ENCODE measurements around the gene NDUFAF2.
"Not testable (repeated sequence)": the region's sequence is repeated elsewhere in the genome, so short reads cannot be mapped to it uniquely, and the experiment has no call there.

NDUFAF2 gene

GRCh38 chr5:61182449-61182848 lies 237.4 kb downstream of the NDUFAF2 start:
- peak; percentile 37 for DNase-seq

GRCh38 chr5:61183538-61183937 lies 238.5 kb downstream of the NDUFAF2 start:
- DNase-seq, result no peak

GRCh38 chr5:61184708-61185107 lies 239.7 kb downstream of the NDUFAF2 start:
- peak; percentile 79 for DNase-seq

DNA sequence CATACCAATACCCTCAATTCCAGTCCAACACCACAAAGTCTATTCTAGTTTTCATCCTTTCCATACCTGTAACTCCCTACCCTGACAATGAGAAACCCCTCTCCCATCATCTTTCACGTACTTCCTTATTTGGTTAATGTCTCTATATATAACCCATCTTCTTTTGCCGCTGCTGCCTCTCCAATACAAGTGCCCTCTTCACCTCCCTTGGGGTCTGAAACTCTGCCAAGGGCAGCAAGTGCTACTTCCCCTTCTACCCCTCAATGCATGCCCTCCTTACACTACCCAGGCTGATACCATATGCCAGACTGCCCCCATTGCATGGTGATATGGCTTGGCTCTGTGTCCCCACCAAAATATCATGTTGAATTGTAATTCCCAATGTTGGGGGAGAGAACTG lies 241.6 kb downstream of the NDUFAF2 start:
- DNase-seq, result no peak

DNA sequence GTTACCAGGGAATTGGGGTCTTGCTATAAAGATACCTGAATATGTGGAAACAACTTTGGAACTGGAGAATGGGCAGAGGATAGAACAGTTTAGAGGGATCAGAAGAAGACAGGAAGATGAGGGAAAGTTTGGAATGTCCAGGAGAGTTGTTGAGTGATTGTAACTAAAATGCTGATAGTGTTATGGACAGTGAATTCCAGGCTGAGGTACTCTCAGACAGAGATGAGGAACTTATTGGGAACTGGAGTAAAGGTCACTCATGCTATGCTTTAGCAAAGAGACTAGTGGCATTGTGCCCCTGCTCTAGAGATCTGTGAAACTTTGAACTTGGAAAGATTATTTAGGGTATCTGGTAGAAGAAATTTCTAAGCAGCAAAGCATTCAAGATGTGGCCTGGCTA lies 242.3 kb downstream of the NDUFAF2 start:
- DNase-seq, result not testable (repeated sequence)

DNA sequence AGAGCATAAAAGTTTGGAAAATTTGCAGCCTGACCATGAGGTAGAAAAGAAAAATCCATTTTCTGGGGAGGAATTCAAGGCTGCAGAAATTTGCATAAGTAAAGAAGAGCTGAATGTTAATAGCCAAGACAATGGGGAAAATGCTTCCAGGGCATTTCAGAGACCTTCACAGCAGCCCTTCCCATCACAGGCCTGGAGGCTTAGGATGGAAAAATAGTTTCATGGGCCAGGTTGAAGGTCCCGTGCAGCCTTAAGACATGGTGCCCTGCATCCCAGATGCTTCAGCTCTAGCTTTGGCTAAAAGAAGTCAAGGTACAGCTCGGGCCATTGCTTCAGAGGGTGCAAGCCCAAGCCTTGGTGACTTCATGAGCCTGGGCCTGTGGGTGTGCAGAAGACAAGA lies 242.8 kb downstream of the NDUFAF2 start:
- not testable (repeated sequence) for DNase-seq

DNA sequence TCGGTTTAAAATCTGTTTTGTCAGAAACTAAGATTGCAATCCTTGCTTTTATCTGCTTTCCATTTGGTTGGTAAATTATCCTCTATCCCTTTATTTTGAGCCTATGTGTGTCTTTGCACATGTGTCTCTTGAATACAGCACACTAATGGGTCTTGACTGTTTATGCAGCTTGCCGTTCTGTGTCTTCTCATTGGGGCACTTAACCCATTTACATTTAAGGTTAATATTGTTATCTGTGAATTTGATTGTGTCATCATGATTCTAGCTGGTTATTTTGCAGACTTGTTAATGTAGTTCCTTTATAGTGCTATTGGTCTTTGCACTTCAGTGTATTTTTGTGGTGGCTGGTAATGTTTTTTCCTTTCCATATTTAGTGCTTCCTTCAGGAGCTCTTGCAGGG lies 253.6 kb downstream of the NDUFAF2 start:
- DNase-seq, result no peak

DNA sequence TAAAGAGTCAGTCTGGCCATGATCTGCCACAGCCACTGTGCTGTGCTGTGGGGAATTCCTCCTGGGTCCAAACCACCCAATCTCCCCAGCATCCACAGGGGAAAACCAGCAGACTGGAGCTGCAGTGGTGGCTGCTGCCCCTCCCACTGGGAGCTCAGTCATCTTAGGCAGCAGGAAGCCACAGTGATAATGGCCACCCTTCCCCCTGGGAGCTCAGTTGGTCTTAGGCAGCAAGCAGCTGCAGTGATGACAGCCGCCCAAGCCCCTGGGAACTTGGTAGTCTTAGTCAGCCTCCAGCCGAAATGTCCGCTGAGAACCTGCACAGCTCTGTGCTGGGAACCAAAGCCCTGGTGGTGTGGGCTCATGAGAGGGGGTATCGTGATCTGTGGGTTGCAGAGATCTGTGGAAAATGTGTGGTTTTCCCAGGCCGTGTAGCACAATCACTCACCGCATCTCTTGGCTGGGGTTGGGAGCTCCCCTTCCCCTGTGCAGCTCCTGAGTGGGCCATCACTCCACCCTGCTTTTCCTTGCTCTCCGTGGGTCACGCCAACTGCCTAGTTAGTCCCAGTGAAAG lies 255.7 kb downstream of the NDUFAF2 start:
- no peak for DNase-seq

GRCh38 chr5:61202213-61202612 lies 257.2 kb downstream of the NDUFAF2 start:
- peak; percentile 73 for DNase-seq

Measured in HCEC 1CT (cell line).